Measurements from ENCODE around the gene CLIP1. TPM values are rescaled to one million over a fixed set of nuclear protein-coding genes. Genes with fewer than 3 reads are reported as not detected.

The CLIP1 gene
- total and polyA plus RNA-seq, 2 of the 13 experiments (the other 11 are each of a cell fraction or from before 2014, with no cell fraction given): 28.9 to 43.7 TPM

- TF ChIP-seq TRAFD1 (CRISPR knock-in tag; IDR thresholded peaks at IDR 0.05; ENCODE audit: borderline replicate concordance) (no peak; the same call in 1 of the 2 replicates), ZBTB20 (CRISPR knock-in tag; IDR thresholded peaks at IDR 0.05; ENCODE audit: borderline replicate concordance, low read depth) (peak; percentile 69; the same call in 1 of the 2 replicates), DNMT3B (CRISPR knock-in tag; conservative IDR thresholded peaks at IDR 0.05) (no peak), ZNF709 (CRISPR knock-in tag; IDR thresholded peaks at IDR 0.05) (no peak), CREM (IDR thresholded peaks at IDR 0.05) (0 out of 2 replicates have a peak, but pooled peaks have one; percentile 43), CREM (CRISPR knock-in tag; IDR thresholded peaks at IDR 0.05) (no peak), ZNF136 (CRISPR knock-in tag; IDR thresholded peaks at IDR 0.05; ENCODE audit: low read depth) (peak; percentile 79; the same call in 1 of the 2 replicates), NCOA1 (CRISPR knock-in tag; IDR thresholded peaks at IDR 0.05) (0 out of 2 replicates have a peak, but pooled peaks have one; percentile 34), ARID2 (CRISPR knock-in tag; IDR thresholded peaks at IDR 0.05; ENCODE audit: borderline replicate concordance) (no peak), MXD4 (CRISPR knock-in tag; IDR thresholded peaks at IDR 0.05) (0 out of 2 replicates have a peak, but pooled peaks have one; percentile 7), ZNF720 (CRISPR knock-in tag; IDR thresholded peaks at IDR 0.05) (no peak), REPIN1 (CRISPR knock-in tag; IDR thresholded peaks at IDR 0.05; ENCODE audit: borderline replicate concordance, low read depth) (peak; percentile 43; the same call in 1 of the 2 replicates), RBFOX2 (IDR thresholded peaks at IDR 0.05; ENCODE audit: low read depth, low read length) (peak; percentile 30; the same call in 1 of the 2 replicates), SP4 (CRISPR knock-in tag; IDR thresholded peaks at IDR 0.05) (peak; percentile 65; the same call in 1 of the 2 replicates), HDAC2 (CRISPR knock-in tag; IDR thresholded peaks at IDR 0.05) (peak; percentile 25; the same call in 1 of the 2 replicates), ZC3H13 (CRISPR knock-in tag; IDR thresholded peaks at IDR 0.05) (0 out of 2 replicates have a peak, but pooled peaks have one; percentile 23), RARA (CRISPR knock-in tag; IDR thresholded peaks at IDR 0.05) (peak; percentile 68), RAD21 (CRISPR knock-in tag; IDR thresholded peaks at IDR 0.05) (peak; percentile 91), STAT5B (CRISPR knock-in tag; IDR thresholded peaks at IDR 0.05) (no peak), JDP2 (CRISPR knock-in tag; IDR thresholded peaks at IDR 0.05; ENCODE audit: borderline replicate concordance) (no peak), CEBPB (IDR thresholded peaks at IDR 0.05; ENCODE audit: borderline replicate concordance, low read depth, low read length) (peak; percentile 86), SAP130 (CRISPR knock-in tag; IDR thresholded peaks at IDR 0.05; ENCODE audit: low read depth) (peak; percentile 67), ZNF264 (CRISPR knock-in tag; IDR thresholded peaks at IDR 0.05) (0 out of 2 replicates have a peak, but pooled peaks have one; percentile 32), SRSF9 (IDR thresholded peaks at IDR 0.05; ENCODE audit: borderline replicate concordance, insufficient read depth, low read depth, low read length, poor library complexity, severe bottlenecking) (no peak), ZNF543 (CRISPR knock-in tag; IDR thresholded peaks at IDR 0.05) (no peak), SMARCE1 (IDR thresholded peaks at IDR 0.05; ENCODE audit: borderline replicate concordance) (no peak)
- TF ChIP-seq, protein P1, sequence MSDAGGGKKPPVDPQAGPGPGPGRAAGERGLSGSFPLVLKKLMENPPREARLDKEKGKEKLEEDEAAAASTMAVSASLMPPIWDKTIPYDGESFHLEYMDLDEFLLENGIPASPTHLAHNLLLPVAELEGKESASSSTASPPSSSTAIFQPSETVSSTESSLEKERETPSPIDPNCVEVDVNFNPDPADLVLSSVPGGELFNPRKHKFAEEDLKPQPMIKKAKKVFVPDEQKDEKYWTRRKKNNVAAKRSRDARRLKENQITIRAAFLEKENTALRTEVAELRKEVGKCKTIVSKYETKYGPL (CRISPR knock-in tag; IDR thresholded peaks at IDR 0.05): peak; percentile 95
- TF ChIP-seq, protein P2, sequence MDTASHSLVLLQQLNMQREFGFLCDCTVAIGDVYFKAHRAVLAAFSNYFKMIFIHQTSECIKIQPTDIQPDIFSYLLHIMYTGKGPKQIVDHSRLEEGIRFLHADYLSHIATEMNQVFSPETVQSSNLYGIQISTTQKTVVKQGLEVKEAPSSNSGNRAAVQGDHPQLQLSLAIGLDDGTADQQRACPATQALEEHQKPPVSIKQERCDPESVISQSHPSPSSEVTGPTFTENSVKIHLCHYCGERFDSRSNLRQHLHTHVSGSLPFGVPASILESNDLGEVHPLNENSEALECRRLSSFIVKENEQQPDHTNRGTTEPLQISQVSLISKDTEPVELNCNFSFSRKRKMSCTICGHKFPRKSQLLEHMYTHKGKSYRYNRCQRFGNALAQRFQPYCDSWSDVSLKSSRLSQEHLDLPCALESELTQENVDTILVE (CRISPR knock-in tag; IDR thresholded peaks at IDR 0.05): peak; percentile 22
These were observed 22.7 kb downstream of the CLIP1 start (continued) for GRCh38 chr12:122399592-122400373.
